ENCODE data around the gene ZNF385B.

Gene ZNF385B

GRCh38 chr2:179556425-179556824 lies 305.0 kb downstream of the ZNF385B start:
- no peaks in the 10 kb centered on the region for H4K20me1 ChIP-seq (ENCODE audit: insufficient read depth, low read length)
- peaks cover 7% of the 10 kb centered on the region; the same call in 1 of the 2 replicates for H3K4me1 ChIP-seq (ENCODE audit: low read length)
- no peaks in the 10 kb centered on the region for H3K36me3 ChIP-seq (replicated peaks; ENCODE audit: low read depth, low read length)
- no peaks in the 10 kb centered on the region for H3K79me2 ChIP-seq (ENCODE audit: low read length)
- H3K4me3 ChIP-seq (ENCODE audit: low read length) = no peak overlapping the region
- H3K9ac ChIP-seq (ENCODE audit: low read length) = no peak overlapping the region
- H3K9me3 ChIP-seq (ENCODE audit: insufficient read depth, low read length) = no peaks in the 10 kb centered on the region
- TF ChIP-seq, protein P1, sequence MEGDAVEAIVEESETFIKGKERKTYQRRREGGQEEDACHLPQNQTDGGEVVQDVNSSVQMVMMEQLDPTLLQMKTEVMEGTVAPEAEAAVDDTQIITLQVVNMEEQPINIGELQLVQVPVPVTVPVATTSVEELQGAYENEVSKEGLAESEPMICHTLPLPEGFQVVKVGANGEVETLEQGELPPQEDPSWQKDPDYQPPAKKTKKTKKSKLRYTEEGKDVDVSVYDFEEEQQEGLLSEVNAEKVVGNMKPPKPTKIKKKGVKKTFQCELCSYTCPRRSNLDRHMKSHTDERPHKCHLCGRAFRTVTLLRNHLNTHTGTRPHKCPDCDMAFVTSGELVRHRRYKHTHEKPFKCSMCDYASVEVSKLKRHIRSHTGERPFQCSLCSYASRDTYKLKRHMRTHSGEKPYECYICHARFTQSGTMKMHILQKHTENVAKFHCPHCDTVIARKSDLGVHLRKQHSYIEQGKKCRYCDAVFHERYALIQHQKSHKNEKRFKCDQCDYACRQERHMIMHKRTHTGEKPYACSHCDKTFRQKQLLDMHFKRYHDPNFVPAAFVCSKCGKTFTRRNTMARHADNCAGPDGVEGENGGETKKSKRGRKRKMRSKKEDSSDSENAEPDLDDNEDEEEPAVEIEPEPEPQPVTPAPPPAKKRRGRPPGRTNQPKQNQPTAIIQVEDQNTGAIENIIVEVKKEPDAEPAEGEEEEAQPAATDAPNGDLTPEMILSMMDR (IDR thresholded peaks at IDR 0.05; ENCODE audit: low read depth, low read length) = no peak
- no peak for TF ChIP-seq EZH2phosphoT487 (IDR thresholded peaks at IDR 0.05; ENCODE audit: low read depth)
- no peak overlapping the region for H3K4me2 ChIP-seq (ENCODE audit: low read length)
- no peaks in the 10 kb centered on the region; the same call in 1 of the 2 replicates for H3K27me3 ChIP-seq (ENCODE audit: low read depth, low read length)
- no peak overlapping the region for H2AFZ ChIP-seq (ENCODE audit: low read depth, low read length)
- H3K27ac ChIP-seq (ENCODE audit: low read length) = no peak overlapping the region

GRCh38 chr2:179555691-179556283 lies 305.6 kb downstream of the ZNF385B start:
- Histone ChIP-seq H3K27ac (ENCODE audit: low read length) (no peak overlapping the region), H3K36me3 (replicated peaks; ENCODE audit: low read depth, low read length) (no peaks in the 10 kb centered on the region), H3K4me3 (ENCODE audit: low read length) (no peak overlapping the region), H3K9me3 (ENCODE audit: insufficient read depth, low read length) (no peaks in the 10 kb centered on the region), H2AFZ (ENCODE audit: low read depth, low read length) (no peak overlapping the region), H3K27me3 (ENCODE audit: low read depth, low read length) (no peaks in the 10 kb centered on the region; the same call in 1 of the 2 replicates), H4K20me1 (ENCODE audit: insufficient read depth, low read length) (no peaks in the 10 kb centered on the region), H3K79me2 (ENCODE audit: low read length) (no peaks in the 10 kb centered on the region), H3K4me2 (ENCODE audit: low read length) (no peak overlapping the region), H3K4me1 (ENCODE audit: low read length) (peaks cover 7% of the 10 kb centered on the region; the same call in 1 of the 2 replicates), H3K9ac (ENCODE audit: low read length) (no peak overlapping the region)
- TF ChIP-seq, protein P1 (IDR thresholded peaks at IDR 0.05; ENCODE audit: low read depth, low read length) = no peak
- no peak for TF ChIP-seq EZH2phosphoT487 (IDR thresholded peaks at IDR 0.05; ENCODE audit: low read depth)

DNA sequence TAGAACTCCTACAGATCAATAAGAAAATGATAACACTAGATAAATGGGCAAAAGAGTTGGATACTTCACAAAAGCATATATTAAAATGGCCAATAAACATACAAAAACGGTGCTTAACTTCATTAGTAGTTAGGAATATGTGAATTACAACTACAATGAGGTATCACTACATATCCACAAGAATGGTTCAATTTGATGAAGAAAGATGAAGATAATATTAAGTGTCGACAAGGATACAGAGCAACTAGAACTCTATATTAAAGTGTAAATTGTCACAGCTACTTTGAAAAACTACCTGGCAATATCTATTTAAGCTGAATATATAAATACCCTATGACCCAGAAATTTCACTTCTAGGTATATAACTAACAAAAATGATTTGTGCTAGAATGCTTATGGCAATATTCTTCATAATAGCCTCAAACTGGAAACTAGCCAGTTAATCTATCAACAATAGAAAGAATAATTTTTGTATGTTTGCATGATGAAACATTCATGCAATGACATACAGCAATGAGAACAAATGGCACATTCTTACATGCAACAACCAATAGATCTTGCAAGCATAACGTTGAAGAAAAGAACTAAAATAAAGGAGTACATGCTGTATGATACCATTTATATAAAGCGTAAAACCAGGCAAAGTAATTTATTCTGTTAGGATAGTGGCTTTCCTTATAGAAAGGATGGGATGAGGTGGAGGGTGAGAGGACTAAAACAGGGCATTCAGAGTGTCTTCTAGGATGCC lies 306.6 kb downstream of the ZNF385B start:
- Histone ChIP-seq H2AFZ (ENCODE audit: low read depth, low read length) (no peak overlapping the region), H4K20me1 (ENCODE audit: insufficient read depth, low read length) (no peaks in the 10 kb centered on the region), H3K79me2 (ENCODE audit: low read length) (no peaks in the 10 kb centered on the region), H3K9me3 (ENCODE audit: insufficient read depth, low read length) (no peaks in the 10 kb centered on the region), H3K36me3 (replicated peaks; ENCODE audit: low read depth, low read length) (no peaks in the 10 kb centered on the region), H3K4me1 (ENCODE audit: low read length) (peaks cover 7% of the 10 kb centered on the region; the same call in 1 of the 2 replicates), H3K4me2 (ENCODE audit: low read length) (no peak overlapping the region), H3K27ac (ENCODE audit: low read length) (no peak overlapping the region), H3K9ac (ENCODE audit: low read length) (no peak overlapping the region), H3K4me3 (ENCODE audit: low read length) (no peak overlapping the region), H3K27me3 (ENCODE audit: low read depth, low read length) (no peaks in the 10 kb centered on the region; the same call in 1 of the 2 replicates)
- TF ChIP-seq, protein P1 (IDR thresholded peaks at IDR 0.05; ENCODE audit: low read depth, low read length) = no peak
- TF ChIP-seq EZH2phosphoT487 (IDR thresholded peaks at IDR 0.05; ENCODE audit: low read depth) = no peak

GRCh38 chr2:179553382-179553781 lies 308.0 kb downstream of the ZNF385B start:
- H3K9ac ChIP-seq (ENCODE audit: low read length) = no peak overlapping the region
- no peaks in the 10 kb centered on the region for H3K79me2 ChIP-seq (ENCODE audit: low read length)
- no peak overlapping the region for H3K27ac ChIP-seq (ENCODE audit: low read length)
- H4K20me1 ChIP-seq (ENCODE audit: insufficient read depth, low read length) = no peaks in the 10 kb centered on the region
- H3K4me2 ChIP-seq (ENCODE audit: low read length) = no peak overlapping the region
- TF ChIP-seq, protein P1 (IDR thresholded peaks at IDR 0.05; ENCODE audit: low read depth, low read length) = no peak
- TF ChIP-seq EZH2phosphoT487 (IDR thresholded peaks at IDR 0.05; ENCODE audit: low read depth) = no peak
- H3K27me3 ChIP-seq (ENCODE audit: low read depth, low read length) = no peaks in the 10 kb centered on the region; the same call in 1 of the 2 replicates
- H3K4me3 ChIP-seq (ENCODE audit: low read length) = no peak overlapping the region
- H3K36me3 ChIP-seq (replicated peaks; ENCODE audit: low read depth, low read length) = no peaks in the 10 kb centered on the region
- peaks cover 7% of the 10 kb centered on the region; the same call in 1 of the 2 replicates for H3K4me1 ChIP-seq (ENCODE audit: low read length)
- no peaks in the 10 kb centered on the region for H3K9me3 ChIP-seq (ENCODE audit: insufficient read depth, low read length)
- no peak overlapping the region for H2AFZ ChIP-seq (ENCODE audit: low read depth, low read length)
